Keratinocyte (primary cell): ENCODE results near the gene EYS.

Source experiments
- CTCF ChIP-seq, 3 experiments: IDR thresholded peaks in 1 of 3; conservative IDR thresholded peaks in 1 of 3; optimal IDR thresholded peaks in 1 of 3; 2 replicates in 2 of 3; 3 replicates in 1 of 3; pipeline versions ENCODE3 to v1.5.1; 2011; ENCODE audit warnings: low read length in 3 of 3, mild to moderate bottlenecking in 3 of 3, moderate library complexity in 2 of 3, control low read depth in 1 of 3, inconsistent platforms in 1 of 3; ENCODE audit not compliant: insufficient read depth in 2 of 3; ENCODE audit errors: extremely low read depth in 1 of 3
- EZH2 ChIP-seq: IDR thresholded peaks from one replicate; pipeline ENCODE4 v1.6.1; 2012; ENCODE audit warnings: inconsistent platforms, mild to moderate bottlenecking, low read length, moderate library complexity

GRCh38 chr6:65157025-65157424, 550.0 kb downstream of the EYS start:
- TF ChIP-seq CTCF (optimal IDR thresholded peaks at IDR 0.05 in 1 of 3, IDR thresholded peaks at IDR 0.05 in 1 of 3, conservative IDR thresholded peaks at IDR 0.05 in 1 of 3; ENCODE audit: extremely low read depth in 1 of 3, insufficient read depth in 2 of 3, low read length in 3 of 3) (no peak), EZH2 (no peak)
